Loucy (cell line): Measurements from ENCODE around the gene P2RX7.

Source experiments
- CTCF ChIP-seq: fragments of 200-600 bp; sonication (generic); conservative IDR thresholded peaks from 2 replicates; pipeline ENCODE4 v1.5.1; 2014; ENCODE audit warnings: mild to moderate bottlenecking, antibody characterized with exemption, low read length
- EZH2phosphoT487 ChIP-seq: fragments of 200-600 bp; IDR thresholded peaks from 2 replicates; pipeline ENCODE4 v1.6.1; 2018; ENCODE audit warnings: antibody characterized with exemption, mild to moderate bottlenecking, moderate library complexity, borderline replicate concordance

DNA sequence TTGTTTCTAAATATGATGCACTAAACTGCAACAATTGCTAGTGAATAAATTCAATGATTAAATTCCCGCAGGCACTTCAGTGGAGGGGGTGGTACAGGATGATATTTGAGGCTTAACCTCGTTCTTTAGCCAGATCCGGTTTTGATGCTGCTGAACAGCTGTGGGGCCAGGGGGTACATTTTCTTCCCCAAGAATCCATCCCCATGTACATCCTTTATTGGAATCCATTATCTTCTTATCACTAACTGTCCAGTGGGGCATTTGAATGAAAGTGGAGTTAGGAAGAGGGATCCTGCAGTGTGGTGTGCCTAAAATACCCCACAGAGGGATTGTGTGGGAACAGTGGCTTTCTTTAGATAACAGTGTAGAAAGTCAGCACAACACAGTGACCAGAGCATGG, 48.4 kb upstream of the P2RX7 start:
- TF ChIP-seq CTCF (no peak), EZH2phosphoT487 (no peak)
